ENCODE measurements around the gene OR5AK2.
"Not testable (repeated sequence)": the region's sequence is repeated elsewhere in the genome, so short reads cannot be mapped to it uniquely, and the experiment has no call there.

OR5AK2 gene

GRCh38 chr11:56988614-56989013 is at the start of gene OR5AK2:
Gene OR5AK2, plus strand, starts transcription at chr11:56988914. Its CDS starts 0 bp downstream, at chr11:56988914.
- no peak for DNase-seq (ENCODE audit: low read depth)
- TF ChIP-seq, protein P1, sequence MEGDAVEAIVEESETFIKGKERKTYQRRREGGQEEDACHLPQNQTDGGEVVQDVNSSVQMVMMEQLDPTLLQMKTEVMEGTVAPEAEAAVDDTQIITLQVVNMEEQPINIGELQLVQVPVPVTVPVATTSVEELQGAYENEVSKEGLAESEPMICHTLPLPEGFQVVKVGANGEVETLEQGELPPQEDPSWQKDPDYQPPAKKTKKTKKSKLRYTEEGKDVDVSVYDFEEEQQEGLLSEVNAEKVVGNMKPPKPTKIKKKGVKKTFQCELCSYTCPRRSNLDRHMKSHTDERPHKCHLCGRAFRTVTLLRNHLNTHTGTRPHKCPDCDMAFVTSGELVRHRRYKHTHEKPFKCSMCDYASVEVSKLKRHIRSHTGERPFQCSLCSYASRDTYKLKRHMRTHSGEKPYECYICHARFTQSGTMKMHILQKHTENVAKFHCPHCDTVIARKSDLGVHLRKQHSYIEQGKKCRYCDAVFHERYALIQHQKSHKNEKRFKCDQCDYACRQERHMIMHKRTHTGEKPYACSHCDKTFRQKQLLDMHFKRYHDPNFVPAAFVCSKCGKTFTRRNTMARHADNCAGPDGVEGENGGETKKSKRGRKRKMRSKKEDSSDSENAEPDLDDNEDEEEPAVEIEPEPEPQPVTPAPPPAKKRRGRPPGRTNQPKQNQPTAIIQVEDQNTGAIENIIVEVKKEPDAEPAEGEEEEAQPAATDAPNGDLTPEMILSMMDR (conservative IDR thresholded peaks at IDR 0.05; ENCODE audit: control insufficient read depth, insufficient read depth, low read depth, low read length) = no peak
- no peak within 1 kb of the TSS for H3K4me3 ChIP-seq (ENCODE audit: control insufficient read depth, low read depth, low read length)

DNA sequence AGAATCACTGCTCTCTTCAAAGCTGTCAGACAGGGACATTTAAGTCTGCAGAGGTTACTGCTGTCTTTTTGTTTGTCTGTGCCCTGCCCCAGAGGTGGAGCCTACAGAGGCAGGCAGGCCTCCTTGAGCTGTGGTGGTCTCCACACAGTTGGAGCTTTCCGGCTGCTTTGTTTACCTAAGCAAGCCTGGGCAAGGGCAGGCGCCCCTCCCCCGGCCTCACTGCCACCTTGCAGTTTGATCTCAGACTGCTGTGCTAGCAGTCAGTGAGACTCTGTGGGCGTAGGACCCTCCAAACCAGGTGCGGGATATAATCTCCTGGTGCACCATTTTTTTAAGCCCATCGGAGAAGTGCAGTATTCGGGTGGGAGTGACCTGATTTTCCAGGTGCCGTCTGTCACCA is 43.2 kb upstream of the OR5AK2 start:
- H3K4me3 ChIP-seq (ENCODE audit: control insufficient read depth, low read depth, low read length); DNase-seq (ENCODE audit: low read depth): not testable (repeated sequence)

DNA sequence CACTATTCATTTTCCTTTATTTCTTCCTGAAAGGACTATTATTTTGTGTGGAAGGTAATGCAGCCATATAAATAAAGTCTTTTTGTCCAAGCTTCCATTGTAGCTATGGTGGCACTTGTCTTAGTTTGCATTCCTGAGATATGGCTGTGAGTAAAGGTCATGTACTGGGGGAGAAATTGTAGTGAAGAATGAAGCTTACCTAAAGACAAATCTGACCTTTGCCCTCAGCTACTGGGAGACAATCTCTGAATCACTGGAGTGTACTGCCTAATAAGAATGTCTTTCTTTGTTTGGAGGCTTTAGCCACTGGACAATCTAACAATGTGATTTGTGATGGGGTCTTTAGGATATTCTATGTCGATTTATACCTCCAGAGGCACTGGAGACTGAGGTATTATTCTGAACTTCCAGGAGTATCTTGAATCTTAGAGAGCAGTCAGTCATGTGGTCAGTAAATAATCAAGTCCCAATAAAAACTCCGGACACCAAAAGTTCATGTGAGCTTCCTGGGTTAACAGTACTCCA is 39.7 kb upstream of the OR5AK2 start:
- DNase-seq (ENCODE audit: low read depth) = no peak
- TF ChIP-seq, protein P1 (conservative IDR thresholded peaks at IDR 0.05; ENCODE audit: control insufficient read depth, insufficient read depth, low read depth, low read length) = no peak
- no peak overlapping the region for H3K4me3 ChIP-seq (ENCODE audit: control insufficient read depth, low read depth, low read length)

DNA sequence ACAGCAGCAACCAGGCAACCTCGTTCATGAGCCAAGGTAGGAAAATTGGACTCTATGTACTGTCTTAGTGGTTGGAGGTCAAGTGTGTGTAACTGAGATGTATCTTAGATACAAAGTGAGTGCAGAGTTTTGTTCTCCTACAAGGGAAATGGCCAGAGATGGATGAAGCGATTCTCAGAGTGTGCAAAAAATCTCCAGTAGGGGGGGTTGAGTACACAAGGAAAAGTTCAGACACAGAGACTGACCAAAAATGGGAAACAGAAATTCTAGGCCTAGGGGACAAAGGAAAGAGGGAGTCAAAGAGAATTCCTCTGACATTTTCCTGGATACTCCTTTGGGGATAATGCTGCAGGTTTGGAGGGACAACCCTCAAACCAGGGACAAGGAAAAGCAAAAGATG is 38.2 kb upstream of the OR5AK2 start:
- DNase-seq (ENCODE audit: low read depth) = no peak
- TF ChIP-seq, protein P1 (conservative IDR thresholded peaks at IDR 0.05; ENCODE audit: control insufficient read depth, insufficient read depth, low read depth, low read length) = no peak
- no peak overlapping the region for H3K4me3 ChIP-seq (ENCODE audit: control insufficient read depth, low read depth, low read length)

- DNase-seq (ENCODE audit: low read depth) = not testable (repeated sequence)
These were observed 34.8 kb upstream of the OR5AK2 start for GRCh38 chr11:56953907-56954306.

DNA sequence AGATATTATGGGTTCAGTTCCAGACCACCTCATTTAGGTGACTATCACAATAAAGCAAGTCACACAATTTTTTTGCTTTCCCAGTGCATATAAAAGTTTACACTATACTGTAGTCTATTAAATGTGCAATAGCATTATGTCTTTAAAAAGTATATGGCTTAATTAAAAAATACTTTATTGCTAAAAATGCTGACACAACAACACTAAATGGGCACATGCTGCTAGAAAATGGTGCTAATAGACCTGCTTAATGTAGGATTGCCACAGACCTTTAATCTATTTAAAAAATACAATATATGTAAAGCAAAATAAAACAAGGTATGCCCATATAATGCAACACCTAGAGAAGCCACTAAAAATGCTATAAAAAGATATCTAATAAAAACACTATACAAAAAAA is 27.1 kb upstream of the OR5AK2 start:
- TF ChIP-seq, protein P1 (conservative IDR thresholded peaks at IDR 0.05; ENCODE audit: control insufficient read depth, insufficient read depth, low read depth, low read length) = no peak
- no peak overlapping the region for H3K4me3 ChIP-seq (ENCODE audit: control insufficient read depth, low read depth, low read length)
- no peak for DNase-seq (ENCODE audit: low read depth)

More at GRCh38 chr11:56953907-56954306, 34.8 kb upstream of the OR5AK2 start:
- H3K4me3 ChIP-seq (ENCODE audit: control insufficient read depth, low read depth, low read length) = not testable (repeated sequence)

GRCh38 chr11:56967726-56968125 is 21.0 kb upstream of the OR5AK2 start:
- H3K4me3 ChIP-seq (ENCODE audit: control insufficient read depth, low read depth, low read length) = no peak overlapping the region
- DNase-seq (ENCODE audit: low read depth) = no peak
- TF ChIP-seq, protein P1 (conservative IDR thresholded peaks at IDR 0.05; ENCODE audit: control insufficient read depth, insufficient read depth, low read depth, low read length) = no peak

DNA sequence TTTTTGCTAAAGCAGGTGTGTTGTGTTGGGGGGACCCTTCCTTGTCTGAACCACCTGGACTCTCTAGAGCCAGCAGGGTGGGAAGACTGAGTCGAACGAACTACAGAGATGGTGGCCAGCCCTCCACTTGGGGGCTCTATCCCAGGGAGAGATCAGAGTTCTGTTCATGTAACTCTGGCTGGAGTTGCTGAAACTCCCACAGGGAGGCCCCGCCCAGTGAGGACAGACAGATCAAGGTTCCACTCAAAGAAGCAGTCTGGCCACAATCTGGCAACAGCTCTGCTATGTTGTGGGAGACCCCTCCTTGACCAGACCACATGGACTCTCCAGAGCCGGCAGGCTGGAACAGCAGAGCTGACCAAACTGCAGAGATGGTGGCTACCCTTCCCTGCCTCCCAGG is 20.2 kb upstream of the OR5AK2 start:
- DNase-seq (ENCODE audit: low read depth) = no peak
- H3K4me3 ChIP-seq (ENCODE audit: control insufficient read depth, low read depth, low read length) = no peak overlapping the region
- TF ChIP-seq, protein P1 (conservative IDR thresholded peaks at IDR 0.05; ENCODE audit: control insufficient read depth, insufficient read depth, low read depth, low read length) = no peak
